T follicular helper cell (primary cell): ENCODE data around the gene MED26.
A peak's percentile ranks its signal among the peaks of the same experiment; 100 is the strongest.

Experiments
- DNase-seq: peaks from one replicate; pipeline ENCODE4 v3.0.0-alpha.2; 2020; ENCODE audit warnings: low read depth

MED26 gene

GRCh38 chr19:16612636-16613035 lies 15.4 kb downstream of the MED26 start:
- no peak for DNase-seq

- no peak for DNase-seq
These were observed 16.9 kb downstream of the MED26 start for GRCh38 chr19:16611121-16611520.

- no peak for DNase-seq
These were observed 18.3 kb downstream of the MED26 start for GRCh38 chr19:16609511-16610200.

GRCh38 chr19:16608290-16608739 lies 19.7 kb downstream of the MED26 start:
- no peak for DNase-seq

- DNase-seq, result no peak
These were observed 20.2 kb downstream of the MED26 start for GRCh38 chr19:16607819-16608218.

GRCh38 chr19:16605553-16605994 lies 22.4 kb downstream of the MED26 start:
- DNase-seq, result no peak

GRCh38 chr19:16605115-16605514 lies 22.9 kb downstream of the MED26 start:
- no peak for DNase-seq

- no peak for DNase-seq
These were observed 23.4 kb downstream of the MED26 start for GRCh38 chr19:16604615-16605014.

- DNase-seq, result no peak
These were observed 24.9 kb downstream of the MED26 start for GRCh38 chr19:16603090-16603489.

GRCh38 chr19:16601378-16602052 lies 26.5 kb downstream of the MED26 start:
- DNase-seq, result no peak

GRCh38 chr19:16600824-16601223 lies 27.2 kb downstream of the MED26 start:
- DNase-seq, result no peak

GRCh38 chr19:16599655-16600346 lies 28.2 kb downstream of the MED26 start:
- no peak for DNase-seq

- DNase-seq, result no peak
These were observed 29.2 kb downstream of the MED26 start for GRCh38 chr19:16598848-16599247.

GRCh38 chr19:16596399-16596798 lies 31.6 kb downstream of the MED26 start:
- no peak for DNase-seq

GRCh38 chr19:16595097-16595496 lies 32.9 kb downstream of the MED26 start:
- DNase-seq, result no peak

GRCh38 chr19:16594681-16595091 lies 33.3 kb downstream of the MED26 start:
- DNase-seq, result peak; percentile 25

GRCh38 chr19:16594131-16594586 lies 33.8 kb downstream of the MED26 start:
- DNase-seq, result no peak

- DNase-seq, result no peak
These were observed 34.8 kb downstream of the MED26 start for GRCh38 chr19:16593181-16593580.

- no peak for DNase-seq
These were observed 36.0 kb downstream of the MED26 start for GRCh38 chr19:16591803-16592556.

- no peak for DNase-seq
These were observed 36.9 kb downstream of the MED26 start for GRCh38 chr19:16590876-16591802.

GRCh38 chr19:16589917-16590316 lies 38.1 kb downstream of the MED26 start:
- DNase-seq, result no peak
